Nucleus accumbens (tissue), 56 donors: ENCODE data around the gene ZNF227.
A peak's percentile ranks its signal among the peaks of the same experiment; 100 is the strongest.
"Not testable (repeated sequence)": the region's sequence is repeated elsewhere in the genome, so short reads cannot be mapped to it uniquely, and the experiment has no call there.

Source experiments
- DNase-seq, 56 donors: peaks; one replicate each; lab custom pipeline; 2025; lab: John Stamatoyannopoulos, UW

The ZNF227 gene

DNA sequence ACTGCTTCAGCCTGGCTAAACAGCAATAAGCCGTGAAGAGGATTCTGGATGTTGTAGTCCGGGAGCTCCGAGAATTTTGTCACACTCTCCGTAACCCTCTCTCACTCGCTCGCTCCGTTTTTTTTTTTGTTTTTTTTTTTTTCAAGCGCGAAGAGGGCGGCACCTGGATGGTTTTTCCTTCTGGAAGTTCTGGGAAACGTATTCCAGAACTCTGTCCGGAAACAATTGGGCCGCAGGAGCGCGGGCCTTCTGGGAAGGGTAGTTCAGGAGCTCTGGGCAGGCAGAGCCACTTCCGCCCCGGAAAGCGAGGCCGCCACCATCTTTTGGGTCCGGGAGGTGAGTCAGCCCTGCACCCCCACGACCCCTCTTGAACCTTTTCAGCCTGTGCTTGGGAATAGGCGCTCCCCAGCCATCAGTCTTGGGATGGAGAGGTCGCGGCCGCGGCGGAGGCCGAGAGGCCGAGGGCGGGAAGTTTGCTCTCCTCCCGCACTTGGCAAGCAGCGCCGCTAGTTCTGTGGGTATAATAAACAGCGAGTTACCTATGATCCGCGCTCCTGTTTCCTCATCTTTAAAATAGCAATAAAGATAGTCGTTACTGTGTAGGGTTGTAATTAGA, at the start of gene ZNF227:
TSS of gene ZNF227 (plus strand) at position 283 of the 616 bp plus-strand sequence. CDS start 5,261 bp downstream, outside the sequence.
- peak; percentile 24 to 94 (median 82) for DNase-seq

DNA sequence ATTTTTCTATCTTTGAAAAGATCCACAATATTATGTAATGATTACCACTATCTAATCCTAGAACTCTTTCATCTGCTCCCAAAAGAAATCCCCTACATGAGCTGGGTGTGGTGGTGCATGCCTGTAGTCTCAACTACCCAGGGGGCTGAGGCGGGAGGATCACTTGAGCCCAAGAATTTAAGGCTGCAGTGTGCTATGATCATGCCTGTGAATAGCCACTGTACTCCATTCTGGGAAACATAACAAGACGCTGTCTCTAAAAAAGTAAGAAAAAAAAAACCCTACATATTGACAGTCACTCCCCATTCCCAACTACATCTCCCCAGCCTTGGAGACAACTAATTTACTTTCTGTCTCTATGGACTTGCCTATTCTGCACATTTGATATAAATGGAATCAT, 48.5 kb upstream of the ZNF227 start:
- no peak for DNase-seq

- DNase-seq: no peak
Measured at GRCh38 chr19:44164327-44164672, 48.0 kb upstream of the ZNF227 start.

DNA sequence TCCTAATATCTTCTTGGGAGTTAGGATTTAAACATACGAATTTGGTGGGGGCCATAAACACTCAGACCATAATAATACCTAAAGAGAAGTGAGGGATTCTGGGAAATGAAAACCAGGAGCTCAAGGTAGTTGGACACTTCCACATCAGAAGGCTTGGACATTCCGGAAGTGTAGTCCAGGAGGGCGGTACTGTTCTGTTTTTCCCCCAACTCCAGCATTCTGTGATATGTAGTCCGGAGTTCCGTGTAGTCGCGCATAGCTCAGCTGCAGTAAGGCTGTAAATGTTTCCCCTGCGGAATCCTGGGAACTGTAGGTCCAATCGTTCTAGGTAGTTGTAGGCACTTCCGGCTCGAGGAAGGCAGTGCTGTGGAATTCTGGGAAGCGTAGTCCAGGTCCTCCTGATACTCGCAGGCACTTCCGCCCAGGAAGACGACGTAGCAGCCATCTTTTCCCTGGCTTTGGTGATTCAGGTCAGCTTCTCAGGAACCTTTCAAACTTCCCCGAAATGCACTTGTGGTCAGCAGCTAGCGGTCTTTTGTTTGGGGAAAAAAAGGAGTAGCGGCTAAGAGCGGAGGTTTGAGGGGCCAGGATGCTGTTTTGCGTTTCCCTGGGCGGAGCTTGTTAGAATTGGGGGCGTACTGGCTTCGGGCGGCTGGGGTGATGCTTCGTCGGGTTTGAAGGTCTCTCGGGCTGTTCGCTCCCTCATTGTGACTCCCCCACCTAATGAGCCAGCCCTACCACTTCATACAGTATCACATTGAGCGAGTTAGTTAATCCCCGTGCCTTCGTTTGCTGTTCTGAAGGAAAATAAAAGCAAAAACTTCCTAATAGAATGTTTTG, 47.4 kb upstream of the ZNF227 start, which contains the start of gene ZNF226:
TSS of gene ZNF226 (plus strand) at position 428 of the 840 bp plus-strand sequence. CDS start 4,981 bp downstream, outside the sequence.
- peak; percentile 51 to 99 (median 93) for DNase-seq

DNA sequence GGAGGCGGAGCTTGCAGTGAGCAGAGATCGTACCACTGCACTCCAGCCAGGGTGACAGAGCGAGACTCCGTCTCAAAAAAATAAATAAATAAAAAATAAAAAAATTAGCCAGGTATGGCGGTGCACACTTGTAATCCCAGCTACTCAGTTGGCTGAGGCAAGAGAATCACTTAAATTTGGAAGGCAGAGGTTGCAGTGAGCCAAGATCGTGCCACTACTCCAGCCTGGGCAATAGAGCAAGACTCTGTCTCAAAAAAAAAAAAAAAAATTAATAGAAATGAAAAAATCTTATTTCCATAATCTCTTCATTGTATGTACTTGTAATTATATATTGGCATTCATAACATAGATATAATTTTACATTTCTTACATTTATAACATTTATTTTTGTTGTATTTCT, 41.7 kb upstream of the ZNF227 start:
- DNase-seq: not testable (repeated sequence)

- no peak for DNase-seq
Measured at GRCh38 chr19:44176590-44176989, 35.7 kb upstream of the ZNF227 start.

- no peak for DNase-seq
Measured at GRCh38 chr19:44180968-44181367, 31.4 kb upstream of the ZNF227 start.

- no peak for DNase-seq
Measured at GRCh38 chr19:44182145-44182544, 30.2 kb upstream of the ZNF227 start.

DNA sequence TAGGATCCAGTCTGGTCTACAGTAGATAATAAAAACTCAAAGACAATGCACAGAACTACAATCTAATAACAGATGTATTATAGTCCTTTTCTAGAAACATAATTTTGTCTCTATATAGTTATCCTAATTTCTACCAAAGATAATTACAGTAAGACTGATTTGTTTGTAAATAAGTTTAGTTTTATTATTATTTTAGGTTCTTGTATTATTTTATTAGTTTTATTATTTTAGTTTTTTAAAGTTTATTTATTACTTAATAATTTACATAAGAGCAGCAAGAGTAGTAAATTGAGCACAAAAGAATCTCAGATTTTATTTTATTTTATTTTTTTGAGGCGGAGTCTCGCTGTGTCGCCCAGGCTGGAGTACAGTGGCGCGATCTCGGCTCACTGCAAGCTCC, 22.3 kb upstream of the ZNF227 start:
- DNase-seq: no peak

GRCh38 chr19:44192127-44192526, 20.2 kb upstream of the ZNF227 start:
- DNase-seq: no peak

DNA sequence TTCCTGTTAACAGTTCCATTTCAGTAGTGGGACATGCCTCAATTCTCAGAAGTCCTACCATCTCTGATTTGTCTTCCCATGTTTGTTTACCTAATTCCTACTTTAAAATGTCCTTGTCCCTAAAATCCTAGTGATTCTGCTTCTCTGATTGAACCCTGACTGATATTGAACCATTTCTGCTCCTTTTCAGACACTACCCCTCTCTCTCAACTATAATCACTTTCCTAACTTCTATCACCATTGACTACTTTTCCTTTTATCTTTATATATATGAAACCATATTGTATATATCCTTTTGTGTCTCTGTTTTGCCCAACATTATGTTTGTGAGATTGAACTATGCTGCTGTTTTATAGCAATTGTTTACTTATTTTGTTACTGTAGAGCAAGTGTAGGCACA, 15.6 kb upstream of the ZNF227 start:
- no peak for DNase-seq

DNA sequence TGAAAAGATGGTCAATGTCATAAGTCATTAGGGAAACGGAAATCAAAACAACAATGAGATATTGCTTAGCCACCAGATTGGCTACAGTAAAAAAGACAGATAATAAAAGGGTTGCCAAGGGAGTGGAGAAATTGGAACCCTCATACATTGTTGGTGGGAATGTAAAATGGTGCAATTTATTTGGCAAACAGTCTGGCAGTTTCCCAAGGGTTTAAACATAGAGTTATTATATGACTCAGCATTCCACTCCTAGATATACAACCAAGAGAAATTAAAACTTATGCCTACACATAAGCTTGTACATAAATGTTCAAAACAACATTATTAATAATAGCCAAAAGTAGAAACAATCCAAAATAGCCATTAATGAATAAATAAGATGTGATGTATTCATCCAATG, 9.9 kb upstream of the ZNF227 start:
- DNase-seq: no peak

- DNase-seq: no peak
Measured at GRCh38 chr19:44202974-44203373, 9.4 kb upstream of the ZNF227 start.

DNA sequence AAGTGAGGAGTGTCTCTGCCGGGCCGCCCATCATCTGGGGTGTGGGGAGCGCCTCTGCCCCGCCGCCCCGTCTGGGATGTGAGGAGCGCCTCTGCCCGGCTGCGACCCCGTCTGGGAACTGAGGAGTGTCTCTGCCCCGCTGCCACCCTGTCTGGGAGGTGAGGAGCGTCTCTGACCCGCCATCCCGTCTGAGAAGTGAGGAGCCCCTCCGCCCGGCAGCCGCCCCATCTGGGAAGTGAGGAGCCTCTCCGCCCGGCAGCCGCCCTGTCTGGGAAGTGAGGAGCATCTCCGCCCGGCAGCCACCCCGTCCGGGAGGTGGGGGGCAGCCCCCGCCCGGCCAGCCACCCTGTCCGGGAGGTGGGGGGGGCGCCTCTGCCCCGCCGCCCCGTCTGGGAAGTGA, 8.5 kb upstream of the ZNF227 start:
- not testable (repeated sequence) for DNase-seq

DNA sequence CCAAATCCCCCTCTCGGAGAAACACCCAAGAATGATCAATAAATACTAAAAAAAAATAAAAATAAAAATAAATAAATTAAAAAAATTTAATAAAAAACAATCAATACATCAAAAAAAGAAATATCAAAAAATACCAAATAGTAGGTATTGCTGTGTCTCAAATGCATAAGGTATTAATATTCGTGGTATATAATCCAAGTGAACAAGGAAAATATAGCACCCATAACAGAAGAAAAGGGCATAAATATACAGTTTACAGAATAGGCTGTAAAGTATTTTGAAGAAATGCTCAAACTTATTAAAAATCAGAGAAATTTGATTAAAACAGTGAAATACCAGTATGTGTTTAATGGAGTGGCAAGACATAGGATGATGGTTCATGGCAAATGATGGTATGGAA, 7.6 kb upstream of the ZNF227 start:
- DNase-seq: no peak

GRCh38 chr19:44207126-44207803, 5.1 kb upstream of the ZNF227 start:
- peak in 55 of 56 donors; percentile 22 to 94 (median 84) for DNase-seq

DNA sequence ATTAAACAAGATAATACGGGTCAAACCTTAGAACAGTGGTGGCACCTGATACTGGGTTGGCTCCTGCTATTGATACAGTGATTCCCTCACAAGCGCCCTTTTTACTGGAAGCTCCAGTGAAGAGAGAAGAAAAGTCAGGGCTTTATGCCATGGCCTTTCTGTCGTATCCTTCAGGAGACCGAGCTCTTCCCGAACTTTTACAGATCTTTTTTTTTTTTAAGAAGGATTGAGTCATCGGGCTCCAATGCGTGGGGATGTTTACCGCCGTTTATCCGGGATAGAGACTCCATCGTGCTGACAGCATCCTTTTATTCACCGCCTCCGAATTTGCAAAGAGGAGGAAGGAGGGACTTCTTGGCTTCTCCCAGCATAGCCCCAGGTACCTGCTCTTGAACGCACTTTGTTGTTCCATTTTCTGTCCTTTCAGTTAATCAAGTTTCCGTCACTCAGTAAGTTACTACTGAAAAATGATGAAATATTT, 574 bp downstream of the ZNF227 start:
- DNase-seq: peak in 21 of 56 donors; percentile 1 to 56 (median 25)

DNA sequence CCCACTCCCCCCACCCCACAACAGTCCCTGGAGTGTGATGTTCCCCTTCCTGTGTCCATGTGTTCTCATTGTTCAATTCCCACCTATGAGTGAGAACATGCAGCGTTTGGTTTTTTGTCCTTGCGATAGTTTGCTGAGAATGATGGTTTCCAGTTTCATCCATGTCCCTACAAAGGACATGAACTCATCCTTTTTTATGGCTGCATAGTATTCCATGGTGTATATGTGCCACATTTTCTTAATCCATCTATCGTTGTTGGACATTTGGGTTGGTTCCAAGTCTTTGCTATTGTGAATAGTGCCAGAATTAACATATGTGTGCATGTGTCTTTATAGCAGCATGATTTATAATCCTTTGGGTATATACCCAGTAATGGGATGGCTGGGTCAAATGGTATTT, 7.6 kb downstream of the ZNF227 start:
- DNase-seq: not testable (repeated sequence)

DNA sequence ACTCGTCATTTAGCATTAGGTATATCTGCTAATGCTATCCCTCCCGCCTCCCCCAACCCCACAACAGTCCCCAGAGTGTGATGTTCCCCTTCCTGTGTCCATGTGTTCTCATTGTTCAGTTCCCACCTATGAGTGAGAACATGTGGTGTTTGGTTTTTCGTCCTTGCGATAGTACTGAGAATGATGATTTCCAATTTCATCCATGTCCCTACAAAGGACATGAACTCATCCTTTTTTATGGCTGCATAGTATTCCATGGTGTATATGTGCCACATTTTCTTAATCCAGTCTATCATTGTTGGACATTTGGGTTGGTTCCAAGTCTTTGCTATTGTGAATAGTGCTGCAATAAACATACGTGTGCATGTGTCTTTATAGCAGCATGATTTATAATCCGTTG, 8.4 kb downstream of the ZNF227 start:
- DNase-seq: not testable (repeated sequence)

DNA sequence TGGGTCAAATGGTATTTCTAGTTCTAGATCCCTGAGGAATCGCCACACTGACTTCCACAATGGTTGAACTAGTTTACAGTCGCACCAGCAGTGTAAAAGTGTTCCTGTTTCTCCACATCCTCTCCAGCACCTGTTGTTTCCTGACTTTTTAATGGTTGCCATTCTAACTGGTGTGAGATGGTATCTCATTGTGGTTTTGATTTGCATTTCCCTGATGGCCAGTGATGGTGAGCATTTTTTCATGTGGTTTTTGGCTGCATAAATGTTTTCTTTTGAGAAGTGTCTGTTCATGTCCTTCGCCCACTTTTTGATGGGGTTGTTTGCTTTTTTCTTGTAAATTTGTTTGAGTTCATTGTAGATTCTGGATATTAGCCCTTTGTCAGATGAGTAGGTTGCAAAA, 9.0 kb downstream of the ZNF227 start:
- not testable (repeated sequence) for DNase-seq

- no peak for DNase-seq
Measured at GRCh38 chr19:44228318-44228717, 16.0 kb downstream of the ZNF227 start.
